ENCODE data around the gene AREG.

Gene AREG

GRCh38 chr4:74433043-74433442, 11.9 kb upstream of the AREG start:
- Histone ChIP-seq H4K20me1 (ENCODE audit: insufficient read depth) (no peaks in the 10 kb centered on the region), H3K4me1 (ENCODE audit: low read depth, poor library complexity, severe bottlenecking) (no peaks in the 10 kb centered on the region), H3K27ac (no peak overlapping the region), H3K4me3 (IDR thresholded peaks at IDR 0.05; ENCODE audit: insufficient read depth, low read depth, low read length) (no peak overlapping the region), H3K9ac (no peak overlapping the region), H3K79me2 (ENCODE audit: insufficient read depth, low read depth) (no peaks in the 10 kb centered on the region), H2AFZ (ENCODE audit: low read depth) (no peak overlapping the region), H3K4me2 (no peak overlapping the region), H3K27me3 (ENCODE audit: insufficient read depth, low read depth) (no peaks in the 10 kb centered on the region), H3K36me3 (ENCODE audit: insufficient read depth) (no peaks in the 10 kb centered on the region)
- no peak for TF ChIP-seq CTCF (conservative IDR thresholded peaks at IDR 0.05; ENCODE audit: low read depth, low read length)

DNA sequence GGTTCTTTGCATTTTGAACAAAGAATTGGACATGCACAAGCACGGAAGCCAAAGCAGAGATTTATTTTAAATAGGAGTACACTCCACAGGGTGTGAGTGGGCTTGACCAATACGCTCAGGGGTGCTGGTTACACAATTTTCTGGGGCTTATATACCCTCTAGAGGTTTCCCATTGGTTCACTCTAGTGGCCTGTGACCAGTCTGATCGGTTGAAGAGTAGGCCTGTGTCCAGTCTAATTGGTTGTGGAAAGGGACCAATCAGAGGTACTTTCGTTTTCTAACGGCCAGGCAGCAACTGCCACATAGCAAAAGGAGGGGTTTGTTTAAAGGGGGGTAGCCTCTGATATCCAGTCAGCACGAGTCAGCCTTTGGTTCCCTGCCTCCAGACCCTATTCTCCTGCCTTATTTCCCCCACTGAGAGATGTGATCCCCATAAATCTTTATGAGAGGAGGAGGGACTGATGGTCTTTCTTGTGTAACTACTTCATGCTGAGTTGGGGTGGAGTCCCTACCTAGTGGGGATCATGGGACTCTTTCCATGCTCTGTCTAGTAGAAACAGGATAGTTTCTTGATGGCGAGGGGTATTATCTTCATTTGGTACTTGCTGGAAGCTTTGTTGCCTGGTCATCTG, 11.3 kb upstream of the AREG start:
- Histone ChIP-seq H3K79me2 (ENCODE audit: insufficient read depth, low read depth) (no peaks in the 10 kb centered on the region), H3K36me3 (ENCODE audit: insufficient read depth) (no peaks in the 10 kb centered on the region), H3K4me1 (ENCODE audit: low read depth, poor library complexity, severe bottlenecking) (no peaks in the 10 kb centered on the region), H3K27ac (no peak overlapping the region), H3K4me2 (no peak overlapping the region), H2AFZ (ENCODE audit: low read depth) (no peak overlapping the region), H3K4me3 (IDR thresholded peaks at IDR 0.05; ENCODE audit: insufficient read depth, low read depth, low read length) (no peak overlapping the region), H3K27me3 (ENCODE audit: insufficient read depth, low read depth) (no peaks in the 10 kb centered on the region), H3K9ac (no peak overlapping the region), H4K20me1 (ENCODE audit: insufficient read depth) (no peaks in the 10 kb centered on the region)
- no peak for TF ChIP-seq CTCF (conservative IDR thresholded peaks at IDR 0.05; ENCODE audit: low read depth, low read length)

GRCh38 chr4:74435296-74435695, 9.6 kb upstream of the AREG start:
- no peak for TF ChIP-seq CTCF (conservative IDR thresholded peaks at IDR 0.05; ENCODE audit: low read depth, low read length)
- Histone ChIP-seq H3K4me1 (ENCODE audit: low read depth, poor library complexity, severe bottlenecking) (no peaks in the 10 kb centered on the region), H3K27me3 (ENCODE audit: insufficient read depth, low read depth) (no peaks in the 10 kb centered on the region), H3K4me2 (no peak overlapping the region), H3K27ac (no peak overlapping the region), H4K20me1 (ENCODE audit: insufficient read depth) (no peaks in the 10 kb centered on the region), H2AFZ (ENCODE audit: low read depth) (no peak overlapping the region), H3K9ac (no peak overlapping the region), H3K4me3 (IDR thresholded peaks at IDR 0.05; ENCODE audit: insufficient read depth, low read depth, low read length) (no peak overlapping the region), H3K36me3 (ENCODE audit: insufficient read depth) (no peaks in the 10 kb centered on the region), H3K79me2 (ENCODE audit: insufficient read depth, low read depth) (no peaks in the 10 kb centered on the region)

GRCh38 chr4:74437866-74438265, 7.1 kb upstream of the AREG start:
- Histone ChIP-seq H3K79me2 (ENCODE audit: insufficient read depth, low read depth) (no peaks in the 10 kb centered on the region), H2AFZ (ENCODE audit: low read depth) (no peak overlapping the region), H3K4me3 (IDR thresholded peaks at IDR 0.05; ENCODE audit: insufficient read depth, low read depth, low read length) (no peak overlapping the region), H3K27ac (no peak overlapping the region), H3K9ac (no peak overlapping the region), H3K4me2 (no peak overlapping the region), H4K20me1 (ENCODE audit: insufficient read depth) (no peaks in the 10 kb centered on the region), H3K36me3 (ENCODE audit: insufficient read depth) (no peaks in the 10 kb centered on the region), H3K4me1 (ENCODE audit: low read depth, poor library complexity, severe bottlenecking) (no peaks in the 10 kb centered on the region), H3K27me3 (ENCODE audit: insufficient read depth, low read depth) (no peaks in the 10 kb centered on the region)
- TF ChIP-seq CTCF (conservative IDR thresholded peaks at IDR 0.05; ENCODE audit: low read depth, low read length), result no peak

Data from KMS-11 (cell line).